Natural killer cell (primary cell): Measurements from ENCODE around the gene FGGY. TPM values are rescaled to one million over a fixed set of nuclear protein-coding genes. Genes with fewer than 3 reads are reported as not detected.

Experiments
- ATAC-seq, 3 donors: fragments of 150-1000 bp in 2 of 3; fragments of 200-7000 bp in 1 of 3; cut with Tn5 transposase; 1 replicate in 1 of 3; 2 replicates in 2 of 3; pipeline ENCODE4 v1.10.0; 2021; ENCODE audit warnings: mild to moderate bottlenecking in 2 of 3, moderate library complexity in 2 of 3
- DNase-seq, 2 donors: peaks; one replicate each; pipeline versions ENCODE4 v3.0.0 to v3.0.0-alpha.2; 2013 to 2021; ENCODE audit warnings: mixed read lengths in 1 of 2
- H3K27ac ChIP-seq: one replicate; pipeline ENCODE4 v1.5.1; 2013; ENCODE audit warnings: mild to moderate bottlenecking, low read length
- H3K27me3 ChIP-seq: one replicate; pipeline ENCODE4 v1.6.1; 2013; ENCODE audit warnings: low read length; ENCODE audit not compliant: control insufficient read depth, insufficient read depth
- H3K36me3 ChIP-seq: one replicate; pipeline ENCODE4 v1.6.1; 2013; ENCODE audit warnings: low read length; ENCODE audit not compliant: control insufficient read depth, insufficient read depth
- H3K4me1 ChIP-seq: one replicate; pipeline ENCODE4 v1.6.1; 2013; ENCODE audit warnings: low read length; ENCODE audit not compliant: control insufficient read depth, insufficient read depth
- H3K4me3 ChIP-seq: one replicate; pipeline ENCODE4 v1.5.1; 2013; ENCODE audit warnings: low read length
- H3K9me3 ChIP-seq: one replicate; pipeline ENCODE4 v1.6.1; 2013; ENCODE audit warnings: low read length; ENCODE audit not compliant: control insufficient read depth, insufficient read depth
- H3K27ac Mint-ChIP-seq, 2 donors: one replicate each; pipeline ENCODE4 v1.8.0; 2022; ENCODE audit warnings: mild to moderate bottlenecking in 2 of 2, mixed read lengths in 2 of 2, moderate library complexity in 1 of 2
- H3K27me3 Mint-ChIP-seq, 2 donors: one replicate each; pipeline ENCODE4 v1.8.0; 2022; ENCODE audit warnings: low read depth in 2 of 2, mixed read lengths in 2 of 2
- H3K36me3 Mint-ChIP-seq: one replicate; pipeline ENCODE4 v1.8.0; 2022; ENCODE audit warnings: mixed read lengths
- H3K4me1 Mint-ChIP-seq, 2 donors: one replicate each; pipeline ENCODE4 v1.8.0; 2022; ENCODE audit warnings: mixed read lengths in 2 of 2
- H3K4me3 Mint-ChIP-seq: one replicate; pipeline ENCODE4 v1.8.0; 2022; ENCODE audit warnings: mild to moderate bottlenecking, moderate library complexity, mixed read lengths
- H3K9me3 Mint-ChIP-seq, 2 donors: one replicate each; pipeline ENCODE4 v1.8.0; 2022; ENCODE audit warnings: mixed read lengths in 2 of 2
- CTCF ChIP-seq: fragments of 200-600 bp; IDR thresholded peaks from one replicate; pipeline ENCODE4 v1.8.0; 2022; ENCODE audit warnings: antibody characterized with exemption
- WGBS: methylation state at CpG from one replicate; pipeline ENCODE4 v1.1.7; 2013; ENCODE audit warnings: missing lambda C conversion rate; ENCODE audit not compliant: insufficient coverage; 5-methylcytosine and 5-hydroxymethylcytosine counted together
- intact Hi-C: fragments of 100-400 bp; cut with micrococcal nuclease; formaldehyde crosslinking; loops from one replicate; pipeline ENCODE4 v1.14.2; 2022
- total RNA-seq, 4 donors: library from RNA; stranded (reverse); fragments of 120-200 nt in 1 of 4; gene quantifications; one replicate each; pipeline versions ENCODE4 v1.2.3 to v1.2.4, GENCODE V29; 2013 to 2022

Gene FGGY
- total RNA-seq, 3 donors from 2014 or later (not counting 1 experiment from before 2014, with no cell fraction given): 21.8 to 31.5 (median 21.8) TPM

- Histone ChIP-seq H3K27ac (no peak overlapping the region), H3K4me1 (no peaks in the 10 kb centered on the region), H3K36me3 (no peaks in the 10 kb centered on the region), H3K27me3 (no peaks in the 10 kb centered on the region), H3K4me3 (no peak overlapping the region), H3K9me3 (no peaks in the 10 kb centered on the region)
- Mint-ChIP-seq H3K27me3 (no peaks in the 10 kb centered on the region), H3K4me1 (peaks cover 0 to 11% of the 10 kb centered on the region in 2 donors), H3K36me3 (no peaks in the 10 kb centered on the region), H3K27ac (no peak overlapping the region), H3K4me3 (no peak overlapping the region), H3K9me3 (peaks cover 0 to 3% of the 10 kb centered on the region in 2 donors)
- TF ChIP-seq CTCF: no peak
- DNase-seq (no peak), ATAC-seq (no peak)
- intact Hi-C loops: no loop called here
Observed at GRCh38 chr1:59379371-59379728, 82.5 kb downstream of the FGGY start.

GRCh38 chr1:59383963-59384362, 87.1 kb downstream of the FGGY start:
- 94% methylated on average over 3 of the region's 3 CpGs for WGBS
- H3K4me3 ChIP-seq: no peak overlapping the region
- no peaks in the 10 kb centered on the region for H3K9me3 ChIP-seq
- TF ChIP-seq CTCF: no peak
- Mint-ChIP-seq H3K4me1 (peaks cover 9 to 10% of the 10 kb centered on the region in 2 donors), H3K27ac (no peak overlapping the region), H3K9me3 (no peaks in the 10 kb centered on the region), H3K27me3 (no peaks in the 10 kb centered on the region), H3K4me3 (no peak overlapping the region), H3K36me3 (no peaks in the 10 kb centered on the region)
- H3K36me3 ChIP-seq: no peaks in the 10 kb centered on the region
- DNase-seq: no peak
- intact Hi-C loops: no loop called here
- no peak overlapping the region for H3K27ac ChIP-seq
- no peaks in the 10 kb centered on the region for H3K4me1 ChIP-seq
- no peaks in the 10 kb centered on the region for H3K27me3 ChIP-seq
- ATAC-seq: no peak

- DNase-seq: no peak
- H3K36me3 Mint-ChIP-seq: no peaks in the 10 kb centered on the region
- no peak overlapping the region for H3K27ac Mint-ChIP-seq
- no peak overlapping the region for H3K27ac ChIP-seq
- no peaks in the 10 kb centered on the region for H3K9me3 Mint-ChIP-seq
- WGBS: 29% methylated on average over 1 of the region's 1 CpG
- no peak for TF ChIP-seq CTCF
- H3K27me3 Mint-ChIP-seq: no peaks in the 10 kb centered on the region
- no peaks in the 10 kb centered on the region for H3K9me3 ChIP-seq
- H3K4me1 ChIP-seq: no peaks in the 10 kb centered on the region
- no peaks in the 10 kb centered on the region for H3K36me3 ChIP-seq
- H3K4me3 Mint-ChIP-seq: no peak overlapping the region
- no peaks in the 10 kb centered on the region for H3K27me3 ChIP-seq
- no peak for ATAC-seq
- H3K4me3 ChIP-seq: no peak overlapping the region
- intact Hi-C loops: no loop called here
- H3K4me1 Mint-ChIP-seq: peaks cover 9 to 10% of the 10 kb centered on the region in 2 donors
Observed at GRCh38 chr1:59384443-59384842, 87.5 kb downstream of the FGGY start.

- H3K4me3 Mint-ChIP-seq: no peak overlapping the region
- no peak overlapping the region for H3K4me3 ChIP-seq
- no peak for DNase-seq
- H3K9me3 Mint-ChIP-seq: no peaks in the 10 kb centered on the region
- no peaks in the 10 kb centered on the region for H3K36me3 ChIP-seq
- no peak overlapping the region for H3K27ac ChIP-seq
- WGBS: 92% methylated on average over 2 of the region's 3 CpGs
- peaks cover 0 to 3% of the 10 kb centered on the region in 2 donors for H3K27me3 Mint-ChIP-seq
- H3K4me1 Mint-ChIP-seq: peaks cover 19 to 22% of the 10 kb centered on the region in 2 donors
- H3K4me1 ChIP-seq: no peaks in the 10 kb centered on the region
- intact Hi-C loops: no loop called here
- no peak for TF ChIP-seq CTCF
- no peak overlapping the region for H3K27ac Mint-ChIP-seq
- ATAC-seq: no peak
- H3K27me3 ChIP-seq: no peaks in the 10 kb centered on the region
- H3K36me3 Mint-ChIP-seq: no peaks in the 10 kb centered on the region
- H3K9me3 ChIP-seq: no peaks in the 10 kb centered on the region
Observed at GRCh38 chr1:59388191-59388590, 91.3 kb downstream of the FGGY start.
